C1 segment of cervical spinal cord (tissue), 14 donors: ENCODE measurements around the gene CORO1C.

Source experiments
- DNase-seq, 14 donors: peaks; one replicate each; lab custom pipeline; 2025; lab: John Stamatoyannopoulos, UW

CORO1C gene

DNA sequence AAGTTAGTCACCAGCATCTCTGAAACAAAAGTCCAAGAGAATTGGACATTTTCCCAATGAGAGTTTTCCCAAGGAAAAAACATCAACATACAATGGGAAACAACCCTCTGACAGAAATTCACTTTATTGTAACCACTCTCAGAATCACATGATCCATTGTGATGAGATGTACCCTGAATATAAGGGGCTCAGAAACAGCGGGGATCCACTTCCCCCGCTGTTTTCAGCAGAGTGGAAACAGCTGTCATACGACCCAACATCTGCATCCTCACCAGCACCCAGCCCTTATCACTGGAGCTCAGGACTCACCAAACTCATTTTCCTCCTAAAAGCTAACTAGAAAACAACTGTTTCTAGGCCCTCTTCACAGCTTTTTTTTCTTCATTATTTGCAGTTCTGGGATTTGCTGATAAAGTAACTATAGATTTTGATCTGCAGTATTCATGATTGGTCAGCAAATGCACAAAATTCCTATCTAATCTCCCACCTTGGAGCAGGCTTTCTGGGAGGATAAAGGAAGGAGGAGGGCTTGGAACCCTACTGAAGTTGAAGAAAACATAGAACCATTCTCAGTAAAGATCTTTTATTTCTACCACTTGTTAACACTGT is 31.3 kb downstream of the CORO1C start:
- DNase-seq: no peak

DNA sequence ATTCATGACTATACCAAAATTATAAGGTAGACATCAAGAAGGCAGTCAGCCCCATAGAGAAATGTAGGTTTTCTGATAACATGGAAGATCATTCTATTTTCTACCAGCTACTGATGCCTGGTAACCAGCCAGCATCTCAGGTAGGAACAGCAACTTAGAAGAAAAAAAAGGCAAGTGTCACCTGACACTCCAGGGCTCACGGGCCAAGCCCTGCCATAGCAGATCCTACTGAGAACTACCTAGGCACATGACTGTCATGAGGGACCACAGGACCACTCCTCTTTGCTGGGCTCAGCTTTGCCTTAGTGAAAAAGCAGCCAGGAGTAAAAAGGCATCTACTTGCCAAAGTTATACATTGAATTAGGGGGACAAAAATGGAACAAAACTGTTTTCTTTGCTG is 33.4 kb downstream of the CORO1C start:
- DNase-seq: no peak

DNA sequence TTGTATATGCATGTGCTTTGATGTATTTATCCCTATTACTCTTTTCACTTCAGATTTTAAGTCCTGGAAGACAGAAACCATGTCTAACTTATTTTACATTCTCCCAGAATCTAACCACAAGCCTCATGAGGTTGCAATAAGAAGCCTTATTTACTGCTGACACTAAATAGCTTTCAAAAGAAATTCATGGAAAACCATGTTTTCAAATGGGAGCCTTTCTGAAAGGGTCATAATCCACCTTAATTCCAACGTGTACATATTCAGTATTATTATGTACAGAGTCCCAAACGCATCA is 34.4 kb downstream of the CORO1C start:
- no peak for DNase-seq

DNA sequence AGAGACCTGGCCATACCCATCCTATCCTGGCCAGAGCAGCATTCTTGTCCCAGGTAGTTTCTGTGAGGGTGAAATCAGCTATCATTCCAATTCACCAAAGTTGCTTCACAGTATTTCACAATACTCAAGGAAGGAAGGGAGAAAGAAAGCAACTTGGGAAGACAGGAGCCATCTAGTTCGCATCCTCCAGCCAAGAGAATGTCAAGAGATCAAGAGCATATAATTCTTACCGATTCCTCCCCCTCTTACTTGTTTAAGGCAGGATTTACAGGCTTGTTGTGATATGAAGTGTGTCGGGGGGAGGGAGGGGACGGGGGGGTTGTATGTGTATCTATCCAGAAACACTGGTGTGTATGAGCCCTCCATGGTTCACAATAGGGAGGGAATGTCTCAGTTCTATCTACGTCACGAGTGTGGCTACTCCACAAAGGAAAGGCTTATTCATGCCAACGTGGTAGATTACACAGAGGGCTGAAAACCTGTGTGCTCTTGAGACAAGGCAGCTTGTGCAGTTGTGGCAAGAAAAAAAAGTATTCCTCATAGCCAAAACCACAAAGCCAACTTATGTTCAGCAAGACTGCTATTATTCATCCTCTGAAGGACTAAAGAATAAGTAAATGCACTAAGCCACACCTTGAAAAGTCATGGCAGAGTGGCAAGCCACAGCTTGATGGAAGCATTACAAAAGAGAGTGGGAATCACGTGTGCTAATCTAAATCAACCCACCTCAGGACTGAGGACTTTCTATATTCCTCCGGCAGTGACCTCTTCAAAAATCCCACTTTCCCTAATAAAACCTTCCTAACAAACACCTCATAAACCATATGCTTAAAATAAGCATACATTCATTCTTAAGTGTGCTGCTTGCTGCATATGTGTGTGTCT is 35.0 kb downstream of the CORO1C start:
- DNase-seq: no peak

DNA sequence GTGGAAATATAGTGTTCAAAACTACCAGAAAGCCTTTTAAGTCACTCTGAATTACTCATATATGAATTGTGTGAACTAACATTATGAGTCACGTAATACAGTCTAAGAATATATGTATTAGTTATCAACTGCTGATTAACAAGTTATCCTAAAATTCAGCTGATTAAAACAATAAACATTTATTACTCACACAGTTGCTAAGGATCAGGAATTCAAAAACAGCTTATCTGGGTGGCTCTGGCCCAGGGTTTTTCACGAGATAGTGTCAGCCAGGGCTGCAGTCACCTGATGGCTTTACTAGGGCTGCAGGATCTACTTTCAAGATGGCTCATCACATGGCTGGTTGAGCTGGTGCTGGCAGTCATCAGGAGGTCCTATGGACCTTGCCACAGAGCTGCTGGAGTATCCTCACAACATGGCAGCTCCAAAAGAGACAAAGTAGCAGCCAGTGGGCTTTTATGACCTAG is 36.5 kb downstream of the CORO1C start:
- no peak for DNase-seq

DNA sequence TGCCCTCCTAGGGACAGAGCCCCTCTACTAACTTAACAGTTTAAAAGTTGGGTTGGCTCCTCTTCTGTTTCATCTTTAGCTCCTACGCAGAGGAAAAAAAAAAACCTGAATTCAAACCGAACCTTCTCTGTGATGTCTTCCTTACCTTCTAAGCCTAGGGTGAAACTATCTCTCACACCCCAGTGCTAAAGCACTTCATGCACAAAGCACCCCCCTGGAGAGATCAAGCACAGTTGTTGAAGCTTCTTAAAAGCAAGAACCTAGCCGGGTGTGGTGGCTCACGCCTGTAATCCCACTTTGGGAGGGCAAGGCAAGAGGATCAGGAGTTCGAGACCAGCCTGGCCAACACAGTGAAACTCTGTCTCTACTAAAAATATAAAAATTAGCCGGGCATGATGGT is 37.6 kb downstream of the CORO1C start:
- no peak for DNase-seq

DNA sequence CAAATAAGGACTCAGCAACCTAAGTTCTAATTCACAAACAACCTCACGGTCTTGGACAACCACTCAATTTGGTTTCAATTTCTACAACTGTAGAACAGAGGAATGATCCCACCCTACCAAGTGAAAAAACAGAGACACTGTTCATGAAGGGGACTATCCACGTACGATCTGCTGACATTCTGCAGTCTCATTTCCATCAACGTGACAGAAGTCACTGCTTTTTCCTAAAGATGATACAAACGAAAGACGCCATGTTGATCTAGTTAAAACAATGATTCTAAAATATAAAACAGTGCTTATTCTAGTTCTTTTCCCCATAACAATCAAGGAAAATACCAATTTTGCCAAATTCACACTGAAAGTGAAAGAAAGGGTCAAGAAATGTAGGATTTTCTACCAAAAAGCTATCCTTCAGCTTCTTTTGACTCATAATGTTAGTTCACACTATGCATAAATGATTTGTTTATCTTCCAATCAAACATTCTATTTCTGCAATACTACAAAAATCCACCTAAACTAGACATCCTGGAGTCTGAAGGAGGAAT is 38.1 kb downstream of the CORO1C start:
- no peak for DNase-seq

DNA sequence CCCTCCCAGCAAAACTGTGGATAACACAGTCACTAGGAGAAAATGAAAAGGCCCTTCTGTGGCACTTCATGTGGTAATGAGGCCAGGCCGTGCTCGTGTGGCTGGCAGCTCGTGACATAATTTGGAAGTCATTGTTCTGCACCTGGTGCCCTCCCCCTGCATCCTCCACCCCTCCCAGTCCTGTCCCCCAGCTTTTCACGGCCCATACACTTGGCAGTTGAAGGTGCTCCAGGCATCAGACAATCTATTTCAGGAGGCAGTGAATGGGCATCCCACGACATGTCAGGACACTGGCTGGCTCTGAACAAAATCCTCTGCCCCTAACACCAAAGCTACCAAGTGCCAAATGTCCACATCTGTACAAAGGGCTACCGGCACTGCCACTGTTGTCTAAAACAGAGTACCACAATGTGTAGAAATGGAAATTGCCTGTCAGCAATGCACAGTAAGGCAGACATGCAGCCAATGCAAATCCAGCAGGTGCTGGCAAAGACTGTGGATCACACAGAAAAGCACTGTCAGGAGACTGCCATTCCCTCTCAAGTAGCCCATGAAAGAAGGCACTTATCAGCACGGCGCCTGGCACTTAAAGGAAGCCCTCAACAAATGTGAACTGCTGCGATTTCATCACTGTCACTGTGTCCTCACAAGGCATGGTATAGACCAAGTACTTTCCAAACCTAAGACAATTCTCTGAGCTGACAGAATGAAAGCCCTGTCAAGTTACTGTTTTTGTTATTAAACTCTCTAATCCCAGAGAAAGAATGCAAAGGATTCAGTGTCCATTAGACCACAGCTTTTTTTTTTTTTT is 39.1 kb downstream of the CORO1C start:
- peak in 9 of 14 donors; percentile 74 to 99 (median 77) for DNase-seq

DNA sequence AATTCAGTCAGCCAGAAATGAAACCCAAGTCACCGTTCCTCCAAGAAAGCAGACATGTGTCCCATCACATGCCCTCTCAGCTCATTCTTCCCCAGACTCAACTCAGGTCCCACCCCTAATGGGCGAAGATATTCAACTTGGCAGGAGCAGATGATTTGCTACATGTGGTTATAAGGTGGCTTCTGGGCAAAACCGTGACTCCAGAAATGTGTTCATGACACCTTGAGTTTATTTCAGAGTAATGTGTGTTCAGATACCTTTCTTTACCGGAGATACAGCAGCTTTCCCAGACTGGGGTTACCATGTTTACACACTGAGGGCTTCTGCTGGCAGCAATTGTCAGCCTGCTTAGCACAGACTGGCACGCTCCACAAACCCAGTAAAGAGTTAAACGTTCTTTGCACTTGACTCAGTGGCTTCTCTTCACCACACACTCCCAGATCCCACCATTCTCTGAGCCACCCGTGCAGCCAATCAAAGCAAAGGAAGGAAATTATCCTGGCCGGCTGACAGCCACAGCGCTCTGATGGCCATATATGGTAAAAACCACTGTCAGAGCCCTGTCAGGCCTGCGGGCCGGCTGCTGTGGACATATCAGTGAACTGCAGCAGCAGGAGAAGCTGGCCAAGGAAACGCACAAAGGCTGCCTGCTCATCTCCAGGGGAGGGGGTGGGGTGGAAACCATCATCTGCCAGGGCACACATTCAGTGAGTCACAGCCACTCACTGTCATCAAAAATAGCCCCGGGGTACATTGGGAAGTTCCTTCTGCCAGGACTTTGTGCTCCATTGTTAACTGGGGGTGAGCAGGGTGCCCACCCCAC is 39.9 kb downstream of the CORO1C start:
- peak; percentile 49 to 99 (median 91) for DNase-seq

DNA sequence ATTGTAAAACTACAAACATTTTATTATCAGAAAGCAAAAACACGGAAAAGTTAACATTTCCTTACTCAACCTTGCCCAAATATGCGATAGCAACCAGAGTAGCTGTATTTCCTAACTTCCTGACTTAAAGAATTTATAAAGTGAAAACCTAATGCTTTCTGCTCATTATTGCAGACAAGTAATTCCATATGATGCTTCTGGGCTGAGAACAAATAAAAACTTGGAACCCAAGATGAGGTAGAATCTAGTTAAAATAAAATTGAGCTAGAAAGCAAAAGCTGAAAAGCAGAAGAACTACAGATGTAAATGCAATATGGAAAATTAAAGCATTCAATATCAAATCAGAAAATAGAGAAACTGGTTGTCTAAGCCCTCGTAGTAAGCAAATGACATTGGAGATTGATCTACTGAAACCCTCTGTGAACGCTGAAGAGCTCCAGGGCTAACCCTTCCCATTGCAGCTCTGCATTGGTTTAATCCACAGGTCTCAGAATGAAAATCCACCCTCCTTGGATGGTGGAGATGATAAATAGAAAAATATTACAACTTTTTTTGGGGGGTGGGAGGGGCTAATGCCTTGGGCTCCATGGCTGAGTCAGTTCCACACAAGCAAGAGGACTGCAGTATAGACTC is 40.7 kb downstream of the CORO1C start:
- DNase-seq: no peak

DNA sequence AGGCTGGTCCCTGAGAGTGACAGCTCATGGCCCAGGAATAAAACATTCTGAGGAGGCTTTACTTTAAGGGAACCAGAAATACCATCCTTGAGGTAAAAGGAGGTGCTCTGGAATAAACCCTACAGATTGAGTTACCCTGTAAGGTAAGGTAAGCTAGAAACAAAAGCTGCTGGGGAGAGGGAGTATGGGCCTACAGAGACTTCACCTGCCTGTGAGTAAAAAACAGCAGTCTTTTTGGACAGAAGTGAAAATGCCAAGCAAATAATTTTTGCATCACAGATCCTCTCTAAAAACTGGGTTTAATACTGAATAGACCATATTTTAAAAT is 41.2 kb downstream of the CORO1C start:
- no peak for DNase-seq

DNA sequence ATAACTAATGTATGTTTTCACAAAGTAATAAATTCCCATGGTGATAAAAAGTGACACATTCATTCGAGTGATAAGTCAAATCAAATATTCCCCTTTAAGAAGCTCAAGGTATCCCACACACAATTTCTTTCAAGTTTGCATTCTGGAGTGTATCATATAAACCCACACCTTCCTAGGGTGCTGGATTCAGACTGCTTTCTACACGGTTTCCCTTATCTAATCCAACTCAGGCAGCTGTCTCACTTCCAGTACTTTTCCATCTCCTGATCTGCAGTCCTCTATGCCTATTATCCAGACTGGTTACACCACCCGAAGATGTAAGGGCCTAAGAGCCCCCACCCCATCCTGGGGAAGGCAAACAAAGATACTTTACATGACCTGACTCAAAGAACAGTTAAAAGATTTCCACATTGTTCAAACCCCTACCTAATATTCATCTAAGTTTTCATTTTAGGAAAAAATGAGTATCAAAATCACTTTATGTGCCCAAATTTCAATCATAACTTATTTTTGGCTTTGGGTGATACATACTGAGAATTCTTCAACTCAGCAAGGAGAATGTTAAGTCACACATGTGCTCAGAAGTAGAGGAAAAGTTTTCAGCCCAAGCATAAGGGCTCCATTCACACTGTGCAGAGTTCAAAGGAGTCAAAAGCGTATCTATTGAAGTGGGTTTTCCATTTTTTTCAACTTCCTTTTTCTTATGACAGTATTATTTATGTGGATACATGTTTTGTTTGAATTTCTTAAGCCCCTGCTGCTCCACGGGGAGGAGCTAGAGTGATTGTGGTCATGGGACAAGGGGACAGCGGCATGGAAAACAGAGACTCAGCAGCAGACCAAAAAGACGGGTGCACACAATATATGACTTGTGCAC is 41.8 kb downstream of the CORO1C start:
- peak in 7 of 14 donors; percentile 17 to 38 (median 22) for DNase-seq

DNA sequence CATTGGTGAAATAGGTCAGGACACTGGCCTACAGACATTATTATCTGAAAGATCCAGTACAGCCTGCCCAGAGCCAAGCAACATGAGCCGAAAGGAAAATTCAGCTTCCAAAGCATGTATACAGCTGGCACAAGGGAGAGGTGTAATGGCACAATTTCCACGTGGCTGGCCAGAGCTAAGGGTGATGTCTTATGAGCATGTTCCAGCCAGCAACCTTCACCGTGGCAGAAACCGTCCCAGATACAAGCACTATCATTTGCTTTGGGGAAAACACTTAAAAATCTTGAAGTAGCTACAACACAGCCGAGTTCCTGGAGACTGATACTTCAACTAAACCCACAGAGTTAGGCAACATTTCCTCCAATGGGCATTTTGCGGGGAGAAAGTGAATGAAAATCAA is 44.5 kb downstream of the CORO1C start:
- peak in 1 of 14 donors; percentile 19 for DNase-seq

DNA sequence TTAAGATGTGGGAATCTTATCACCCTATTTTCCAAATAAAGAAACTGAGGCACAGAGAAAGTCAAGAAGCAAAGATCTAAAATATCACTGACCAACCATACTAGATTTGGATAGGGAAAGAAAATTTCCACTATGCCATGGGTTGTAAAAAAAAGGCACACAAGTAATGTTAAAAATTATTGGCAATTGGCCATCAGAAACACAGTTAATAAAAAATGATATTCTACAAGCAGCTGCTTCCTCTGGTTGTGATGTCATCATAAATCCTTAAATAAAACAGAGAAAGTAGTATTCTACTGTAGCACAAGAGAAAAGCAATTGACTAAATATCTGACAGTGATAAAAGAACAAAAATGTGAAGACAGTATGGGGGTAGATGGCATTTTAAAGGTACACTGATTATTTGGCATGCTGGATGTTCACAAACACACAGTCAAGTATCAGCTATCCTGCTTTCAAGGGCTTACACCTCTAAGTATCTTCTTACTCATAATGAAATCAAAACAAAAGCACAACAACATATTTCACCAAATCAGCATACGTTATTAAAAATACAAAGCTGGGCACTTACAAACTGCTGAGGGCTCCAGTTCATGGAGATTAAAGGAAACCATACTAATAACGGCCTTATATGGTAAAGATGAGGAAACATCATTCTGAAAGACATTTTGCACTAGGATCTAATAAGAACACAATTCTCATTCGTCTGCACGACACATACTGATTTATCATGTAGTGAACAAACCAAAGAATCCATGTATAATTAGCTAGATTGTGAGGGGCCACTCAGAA is 45.7 kb downstream of the CORO1C start:
- DNase-seq: no peak

DNA sequence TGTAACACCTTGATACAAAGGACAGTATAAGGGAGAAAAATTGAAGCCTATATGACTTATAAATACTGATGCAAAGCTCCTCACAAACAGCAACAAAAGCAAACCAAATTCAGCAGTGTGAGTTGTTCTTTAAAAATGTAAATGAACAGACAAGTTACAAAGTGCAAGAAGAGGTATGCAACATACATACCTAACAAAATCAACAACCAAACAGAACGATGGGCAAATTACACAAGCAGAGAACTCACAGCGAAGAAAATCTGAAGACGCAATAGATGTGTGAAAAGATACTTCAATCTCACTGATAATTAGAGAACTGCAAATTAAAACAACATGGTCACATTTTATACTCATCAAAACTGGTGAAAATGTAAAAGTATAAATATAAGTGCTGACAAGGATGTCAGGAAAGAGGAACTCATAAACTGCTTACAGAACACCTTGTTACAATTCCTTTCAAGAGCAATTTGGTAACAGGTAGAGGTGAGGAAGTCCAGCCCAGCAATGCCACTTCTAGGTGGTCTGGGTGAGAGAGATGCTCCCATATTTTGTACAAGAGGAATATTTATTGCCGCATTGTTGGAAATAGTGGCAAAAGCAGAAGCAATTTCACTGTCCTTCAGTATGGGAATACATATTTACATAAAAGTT is 47.3 kb downstream of the CORO1C start:
- DNase-seq: no peak

DNA sequence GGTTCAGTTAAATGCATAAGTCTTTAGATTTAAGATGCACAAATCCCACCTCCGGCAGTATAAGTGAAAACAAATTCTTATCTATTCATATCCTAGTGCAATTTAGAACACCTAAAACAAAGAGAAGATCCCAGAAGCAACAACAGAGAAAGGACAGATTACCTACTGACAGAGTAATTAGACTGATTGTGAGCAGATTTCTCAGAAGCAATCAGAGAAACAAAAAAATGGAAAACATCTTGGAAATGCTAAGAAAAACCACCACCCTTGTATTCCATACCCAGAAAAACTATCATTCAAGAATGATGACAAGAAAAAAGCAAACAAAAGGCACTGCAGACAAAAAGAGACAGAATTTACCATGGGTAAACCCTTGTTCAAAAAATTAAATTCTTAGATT is 50.0 kb downstream of the CORO1C start:
- DNase-seq: no peak

DNA sequence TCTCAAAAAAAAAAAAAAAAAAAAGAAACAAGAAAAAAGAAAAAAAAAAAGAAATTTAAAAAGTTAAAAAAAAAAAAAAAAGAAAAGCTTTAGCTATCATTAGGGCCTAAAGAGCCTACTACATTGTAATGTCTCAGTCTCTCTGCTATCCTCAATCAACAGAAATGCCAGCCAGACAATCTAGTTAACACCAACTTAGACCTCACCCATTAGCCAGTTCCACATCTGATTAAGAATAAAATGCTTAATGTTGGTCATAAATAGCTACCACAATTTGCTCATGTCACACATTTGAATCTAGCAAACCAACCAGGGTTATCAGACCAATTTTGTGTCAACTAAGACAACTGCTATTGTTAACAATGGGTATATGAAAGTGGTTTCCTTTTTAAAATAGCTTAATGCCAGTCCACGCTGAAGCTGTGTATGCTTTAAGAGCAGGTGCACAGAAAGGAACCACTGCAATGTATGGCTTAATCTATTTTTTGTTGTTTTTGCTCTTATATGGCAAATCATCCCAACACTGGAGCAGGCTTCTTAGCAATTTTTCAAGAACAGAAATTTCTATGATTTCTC is 52.1 kb downstream of the CORO1C start:
- no peak for DNase-seq

DNA sequence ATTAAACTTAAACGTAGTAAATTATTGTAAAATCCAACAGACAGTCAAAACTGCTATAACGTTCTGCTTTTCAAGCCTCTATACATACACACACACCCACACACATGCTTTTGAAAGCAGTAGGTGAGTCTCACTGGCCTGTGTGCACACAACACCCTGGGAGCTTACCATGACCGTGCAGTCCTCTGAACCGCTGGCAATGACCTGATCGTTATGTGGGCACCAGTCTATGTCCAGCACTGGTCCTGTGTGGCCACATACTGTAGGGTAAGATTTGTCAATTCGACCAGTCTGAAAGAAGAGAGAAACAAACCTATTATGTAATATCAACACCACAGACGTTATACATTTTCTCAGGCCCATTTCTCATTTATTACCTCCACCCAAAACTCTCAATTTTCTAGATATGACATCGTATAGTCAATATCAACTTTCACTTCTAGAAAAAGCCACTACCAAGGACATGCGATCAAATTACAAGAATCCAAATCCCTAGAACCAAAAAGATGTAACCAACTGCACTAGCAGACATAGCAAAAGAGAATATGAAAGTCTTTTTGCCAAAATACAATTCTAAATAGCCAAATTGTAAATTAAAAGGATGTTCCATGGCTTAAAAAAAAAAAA is 53.1 kb downstream of the CORO1C start:
- DNase-seq: no peak
